Colon (tissue), 2 donors: ENCODE measurements around the gene ARGFX.
"Not testable (repeated sequence)": the region's sequence is repeated elsewhere in the genome, so short reads cannot be mapped to it uniquely, and the experiment has no call there.

Source experiments
- FAIRE-seq: peaks from 2 replicates; lab custom pipeline; 2012; peaks lifted over from hg19 to GRCh38; lab: Jason Lieb, UNC
- donor health status: control.
- donor health status: control.

The ARGFX gene

DNA sequence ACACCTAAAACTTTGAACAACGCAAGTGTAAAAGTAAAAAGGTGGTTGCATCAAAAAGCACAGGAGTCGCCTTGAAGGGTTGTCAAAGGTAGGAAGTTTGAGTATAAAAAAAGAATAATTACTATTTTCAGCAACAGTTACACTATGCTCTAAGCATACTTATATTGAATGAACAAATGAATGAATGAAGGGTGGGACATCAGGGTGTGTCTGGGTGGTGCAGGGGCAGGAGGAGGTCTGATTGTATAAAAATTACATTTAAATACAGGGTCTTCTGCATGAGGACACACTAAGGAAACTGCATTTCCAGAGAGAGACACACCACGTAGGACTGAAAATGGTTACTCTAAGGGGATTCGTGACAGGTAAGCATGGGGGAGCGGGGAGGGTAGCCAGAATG is at the start of gene ARGFX:
Gene ARGFX (plus strand): TSS at position 301 of the 400 bp plus-strand sequence. CDS start 2,765 bp downstream, outside the sequence.
- FAIRE-seq: no peak

DNA sequence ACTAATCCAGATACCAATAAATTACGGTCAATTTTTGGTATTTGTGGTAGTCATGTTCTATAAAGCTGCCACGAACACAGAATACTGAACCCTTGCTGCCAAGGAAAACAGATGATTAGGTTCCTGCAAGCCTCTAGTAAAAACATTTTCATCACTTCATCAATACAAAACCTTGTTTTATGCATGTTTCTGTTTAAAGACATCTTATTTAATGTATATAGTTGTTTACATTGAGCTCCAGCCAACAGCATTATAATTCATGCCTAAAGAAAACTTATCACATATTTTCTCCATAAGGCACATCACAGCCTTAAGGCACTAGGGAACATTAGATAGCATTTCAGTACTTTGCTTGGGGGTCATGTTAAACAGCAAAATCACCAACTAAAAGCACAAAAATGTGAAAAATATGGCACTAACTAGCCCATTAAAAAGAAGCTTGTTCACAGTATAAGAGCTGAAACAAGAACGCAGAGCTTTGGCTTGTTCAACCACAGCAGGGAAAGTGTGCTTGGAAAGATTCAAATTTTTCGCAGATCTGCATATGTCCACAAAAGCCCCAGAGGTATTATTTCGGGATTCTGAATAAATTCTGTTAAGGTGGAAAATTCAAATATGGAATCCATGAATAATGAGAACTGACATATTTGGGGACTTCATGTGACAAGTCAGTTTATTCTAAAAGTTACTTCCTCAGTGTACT is 49.6 kb upstream of the ARGFX start:
- FAIRE-seq: no peak

DNA sequence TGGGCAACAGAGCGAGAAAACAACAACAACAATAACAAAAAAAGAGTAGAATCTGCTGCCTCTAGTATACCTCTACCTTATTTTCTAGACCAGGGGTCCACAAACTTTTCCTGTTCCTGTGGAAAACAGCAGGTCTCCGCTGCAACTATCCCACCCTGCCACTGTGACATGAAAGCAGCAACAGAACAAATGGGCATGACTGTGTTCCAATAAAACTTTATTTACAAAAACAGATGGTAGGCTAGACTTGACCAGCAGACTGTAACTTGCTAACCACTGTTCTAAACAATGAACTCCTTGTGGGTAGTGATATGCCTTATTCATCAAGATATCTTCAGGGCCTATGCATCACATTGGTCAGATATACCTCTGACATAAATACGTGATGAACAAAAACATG is 47.2 kb upstream of the ARGFX start:
- no peak for FAIRE-seq

DNA sequence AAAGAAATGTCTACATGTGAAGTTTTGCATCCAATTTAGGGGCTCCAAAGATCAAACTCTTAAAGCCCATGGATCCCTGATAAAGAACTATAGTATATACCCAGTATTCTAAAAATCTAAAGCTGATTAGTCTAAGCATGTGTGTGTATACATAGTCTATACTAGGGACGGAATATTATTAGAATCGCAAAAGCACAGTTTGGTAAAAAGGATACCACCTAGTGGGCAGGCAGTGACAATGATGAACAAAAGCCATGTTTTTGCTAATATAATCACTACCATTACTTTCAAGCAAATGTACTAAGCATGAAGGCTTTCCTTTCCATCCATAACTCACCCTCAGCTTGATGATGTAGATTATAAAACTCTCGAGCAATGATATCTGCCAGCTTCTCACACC is 38.4 kb upstream of the ARGFX start:
- FAIRE-seq: no peak

DNA sequence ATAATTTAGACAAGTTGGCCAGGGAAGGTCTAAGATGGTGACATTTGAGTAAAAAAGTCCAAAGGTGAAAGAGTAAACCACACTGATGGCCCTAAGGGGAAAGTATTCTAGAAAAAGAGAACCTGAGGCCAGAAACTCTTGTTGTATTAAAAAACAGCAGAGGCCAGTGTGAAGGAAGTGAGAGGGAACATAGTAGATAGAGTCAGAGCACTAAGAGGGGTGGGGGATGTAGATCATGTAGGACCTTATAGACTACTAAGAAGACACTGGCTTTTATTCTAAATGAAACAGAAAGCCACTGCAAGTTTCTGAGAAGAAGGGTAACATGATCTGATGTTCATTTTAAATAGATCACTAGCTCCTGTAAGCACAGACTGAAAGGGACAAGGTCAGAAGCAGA is 36.5 kb upstream of the ARGFX start:
- FAIRE-seq: no peak

DNA sequence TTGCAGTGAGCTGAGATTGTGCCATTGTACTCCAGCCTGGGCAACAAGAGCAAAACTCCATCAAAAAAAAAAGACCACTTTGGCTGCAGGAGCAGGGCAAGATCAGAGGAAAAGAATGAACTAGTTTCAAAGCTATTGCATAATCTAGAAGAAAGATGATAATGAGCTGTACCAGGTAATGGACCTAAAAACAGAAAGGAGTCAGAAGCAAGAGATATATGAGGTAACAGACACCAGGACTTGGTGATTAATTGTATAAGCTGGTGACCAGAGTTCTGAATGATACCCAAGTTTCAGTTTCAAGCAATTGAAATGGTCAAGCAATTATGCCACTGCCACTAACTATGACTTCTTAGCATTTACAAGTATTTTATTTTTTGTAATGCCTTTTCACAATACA is 24.8 kb upstream of the ARGFX start:
- FAIRE-seq: no peak

DNA sequence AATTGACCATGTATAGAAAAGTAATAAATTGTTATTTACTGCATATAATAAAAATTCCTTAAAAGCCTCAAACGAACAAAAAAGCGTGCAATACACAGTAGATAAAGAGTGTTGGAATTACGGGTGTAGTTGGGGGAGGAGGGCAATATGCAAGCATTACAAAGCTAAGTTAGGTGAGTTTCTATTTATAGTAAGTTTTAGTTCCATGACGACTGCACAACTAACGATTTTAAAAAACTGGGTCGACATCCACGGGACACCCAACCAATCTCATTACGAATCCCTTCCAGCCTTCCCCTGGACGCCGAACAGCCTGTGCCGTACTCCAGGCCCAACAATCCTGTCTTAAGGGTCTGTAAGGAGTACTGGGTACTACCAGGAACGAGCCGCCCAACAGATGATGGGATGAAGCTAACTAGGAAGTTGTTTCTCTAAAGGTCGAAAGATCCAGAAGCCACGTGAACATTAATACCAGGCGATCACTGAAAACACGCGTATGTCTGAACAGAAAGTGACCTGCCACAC is 22.6 kb upstream of the ARGFX start:
- no peak for FAIRE-seq

DNA sequence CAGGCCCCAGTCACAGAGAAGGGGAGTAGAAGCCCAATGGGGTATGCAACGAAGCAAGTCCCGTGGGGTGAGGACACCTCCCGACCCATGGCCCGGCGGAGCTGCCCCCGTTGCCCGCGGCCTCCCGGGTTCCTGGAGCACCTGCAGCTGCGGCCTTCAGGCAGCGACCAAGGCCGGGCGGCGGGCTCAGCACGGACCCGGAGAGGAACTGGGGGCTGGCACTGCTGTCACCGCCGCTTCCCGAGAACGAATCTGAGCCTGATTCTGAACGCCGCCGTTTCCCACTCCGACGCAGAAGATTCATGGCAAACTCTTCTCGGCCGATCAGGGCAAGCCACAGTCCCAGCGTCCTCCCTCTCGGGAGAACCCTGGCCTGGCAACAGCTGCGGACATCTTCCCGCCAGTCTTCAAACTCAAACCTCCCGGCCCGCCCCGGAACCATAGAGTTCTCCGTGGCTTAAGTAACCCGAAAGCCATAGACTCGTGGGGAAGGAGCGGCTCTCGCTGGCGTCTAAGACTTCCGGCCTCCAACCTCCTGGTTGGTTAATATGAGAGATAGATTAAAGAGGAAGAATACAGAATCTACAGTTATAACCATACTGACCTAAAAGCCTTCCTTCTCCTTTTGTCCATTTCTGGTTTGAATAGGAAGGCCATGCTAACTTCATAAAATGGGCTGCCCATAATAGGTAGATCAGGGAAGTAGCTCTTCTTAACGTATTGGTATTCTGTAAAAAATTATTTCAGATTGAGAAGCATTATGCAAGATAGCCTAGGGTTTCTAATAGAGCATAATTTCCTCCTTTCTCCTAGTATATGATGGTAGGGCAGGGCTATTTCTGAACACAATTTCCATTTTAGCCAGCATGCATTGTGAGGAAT is 21.9 kb upstream of the ARGFX start, which contains the start of gene POLQ:
Gene POLQ (minus strand): TSS at position 415 of the 882 bp plus-strand sequence. CDS start 111 bp downstream, at position 304.
- peak; percentile 47 for FAIRE-seq

DNA sequence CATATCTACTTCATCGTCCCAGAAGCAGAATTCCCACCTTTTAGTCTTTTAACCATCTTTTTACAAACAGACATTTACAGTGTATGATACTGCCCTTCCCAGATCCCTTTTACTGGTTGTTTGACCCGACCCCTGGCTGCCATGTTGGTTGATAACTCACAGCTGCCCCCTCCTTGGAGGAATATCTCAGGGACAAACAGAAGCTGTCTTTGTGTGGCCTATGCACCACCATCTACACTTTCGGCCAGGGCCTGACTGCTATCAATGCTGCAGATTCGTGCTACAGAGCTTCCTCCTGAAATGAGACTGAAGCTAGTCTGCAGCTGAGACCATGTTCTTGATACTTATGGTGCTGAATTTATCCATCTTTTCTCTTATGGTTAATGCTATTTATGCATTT is 15.4 kb upstream of the ARGFX start:
- FAIRE-seq: no peak

DNA sequence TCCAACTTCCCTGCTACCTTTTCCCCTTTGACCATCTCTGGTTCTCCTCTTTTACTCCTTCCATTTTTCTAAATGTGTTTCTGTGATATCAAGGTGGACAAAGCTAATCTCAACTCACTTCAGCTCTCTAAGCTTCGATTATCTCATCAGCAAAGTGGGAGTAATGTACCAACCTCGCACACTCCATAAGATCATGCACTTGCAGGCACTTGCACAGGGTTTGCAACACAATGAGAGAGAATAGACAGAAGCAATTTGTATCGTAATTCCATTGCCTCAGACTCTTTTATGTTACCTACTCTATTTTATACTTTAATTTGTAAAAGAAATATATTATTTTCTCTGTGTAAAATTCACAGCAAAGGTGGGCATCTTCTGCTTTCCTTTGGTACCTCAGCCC is 15.0 kb upstream of the ARGFX start:
- FAIRE-seq: no peak

DNA sequence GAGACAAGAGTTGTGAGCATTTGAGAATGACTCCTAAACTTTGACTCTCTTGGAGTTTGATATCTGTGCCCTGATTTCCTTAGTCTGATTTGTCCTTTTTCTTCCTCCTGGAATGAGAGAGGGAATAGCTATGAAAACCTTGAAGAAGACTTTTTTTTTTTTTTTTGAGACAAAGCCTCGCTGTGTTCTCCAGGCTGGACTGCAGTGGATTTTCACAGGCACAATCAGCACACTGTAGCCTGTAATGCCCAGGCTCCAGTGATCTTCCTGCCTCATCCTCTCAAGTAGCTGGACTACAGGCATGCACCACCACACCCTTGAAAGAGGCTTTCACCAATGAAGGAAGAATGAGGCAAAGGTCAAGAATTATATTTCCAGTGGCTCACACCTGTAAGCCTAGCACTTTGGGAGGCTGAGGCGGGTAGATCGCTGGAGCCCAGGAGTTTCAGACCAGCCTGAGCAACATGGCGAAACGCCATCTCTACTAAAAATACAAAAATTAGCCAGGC is 10.3 kb upstream of the ARGFX start:
- no peak for FAIRE-seq

DNA sequence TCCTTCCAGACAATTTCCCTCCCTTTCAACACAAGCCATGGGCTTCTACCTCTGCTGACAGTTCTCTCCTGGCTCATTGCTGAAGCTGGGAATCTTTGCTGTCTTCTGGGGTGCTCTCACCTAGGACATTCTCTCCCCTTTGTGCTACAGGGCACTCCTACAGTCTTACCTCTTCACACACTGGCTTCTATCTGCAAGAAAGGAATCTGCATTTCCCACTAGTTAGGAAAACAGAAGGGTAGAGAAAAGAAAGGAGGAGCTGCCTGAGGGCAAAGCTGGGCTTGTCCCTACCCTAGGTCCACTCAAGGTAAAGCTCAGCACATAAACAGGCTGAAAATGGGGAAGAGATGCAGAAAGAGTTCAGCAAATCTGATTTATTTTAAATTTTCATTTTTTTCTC is 5.6 kb upstream of the ARGFX start:
- no peak for FAIRE-seq

DNA sequence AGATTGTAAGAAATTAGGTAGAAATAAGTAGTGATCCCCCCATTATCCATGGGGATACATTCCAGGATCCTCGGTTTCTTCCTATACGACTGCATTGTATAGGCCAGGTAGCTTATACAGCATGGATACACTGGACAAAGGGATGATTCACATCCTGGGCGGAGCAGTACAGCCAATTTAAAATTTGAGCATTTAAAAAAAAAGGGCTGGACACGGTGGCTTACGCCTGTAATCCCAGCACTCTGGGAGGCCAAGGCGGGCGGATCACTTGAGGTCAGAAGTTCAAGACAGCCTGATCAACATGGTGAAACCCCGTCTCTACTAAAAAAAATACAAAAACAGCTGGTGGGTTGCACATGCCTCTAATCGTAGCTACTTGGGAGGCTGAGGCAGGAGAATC is 976 bp upstream of the ARGFX start:
- FAIRE-seq: no peak

DNA sequence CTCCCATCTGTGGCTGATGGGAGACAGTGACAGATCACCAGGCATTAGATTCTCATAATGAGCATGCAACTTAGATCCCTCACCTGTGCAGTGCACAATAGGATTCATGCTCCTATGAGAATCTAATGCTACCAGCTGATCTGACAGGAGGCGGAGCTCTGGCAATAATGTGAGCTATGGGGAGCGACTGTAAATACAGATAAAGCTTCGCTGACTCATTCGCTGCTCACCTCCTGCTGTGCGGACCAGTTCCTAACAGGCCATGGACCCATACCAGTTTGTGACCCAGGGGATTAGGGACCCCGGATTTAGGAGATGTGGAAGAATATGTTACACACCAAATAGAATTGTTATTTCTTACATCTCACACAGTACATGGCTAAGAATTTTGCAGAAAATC is 6.7 kb downstream of the ARGFX start:
- FAIRE-seq: no peak

DNA sequence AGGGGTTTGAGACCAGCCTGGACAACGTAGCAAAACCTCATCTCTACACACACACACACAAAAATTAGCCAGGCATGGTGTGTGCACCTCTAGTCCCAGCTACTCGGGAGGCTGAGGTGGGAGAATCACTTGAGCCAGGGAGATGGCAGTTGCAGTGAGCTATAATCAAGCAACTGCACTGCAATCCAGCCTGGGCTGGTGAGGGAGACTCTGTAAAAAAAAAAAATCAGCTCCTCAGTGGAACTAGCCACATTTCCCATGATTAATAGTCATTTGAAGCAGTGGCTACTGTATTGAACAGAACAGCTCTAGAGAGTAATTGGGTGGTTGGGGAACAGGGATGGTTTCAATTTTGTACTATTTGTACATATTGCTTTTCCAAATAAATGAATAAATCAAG is 13.9 kb downstream of the ARGFX start:
- no peak for FAIRE-seq

DNA sequence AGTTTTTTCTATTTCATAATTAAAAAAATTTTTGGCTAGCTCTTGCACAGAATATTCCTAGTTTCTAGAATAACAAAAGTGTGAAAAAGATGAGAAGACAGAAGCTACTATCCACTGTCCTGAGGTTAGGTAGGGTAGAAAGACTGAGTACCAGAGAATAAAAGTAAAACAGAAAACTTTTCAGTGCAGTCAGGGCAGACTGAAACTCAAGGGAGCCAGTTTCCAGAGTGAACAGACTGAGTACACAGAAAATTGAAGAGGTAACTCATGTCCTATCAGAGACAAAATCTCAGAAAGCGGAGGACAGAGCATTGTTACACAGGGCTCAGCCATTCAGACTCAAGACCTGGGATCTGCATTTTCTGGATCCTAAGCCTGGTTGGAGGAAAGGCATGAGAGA is 16.7 kb downstream of the ARGFX start:
- no peak for FAIRE-seq

DNA sequence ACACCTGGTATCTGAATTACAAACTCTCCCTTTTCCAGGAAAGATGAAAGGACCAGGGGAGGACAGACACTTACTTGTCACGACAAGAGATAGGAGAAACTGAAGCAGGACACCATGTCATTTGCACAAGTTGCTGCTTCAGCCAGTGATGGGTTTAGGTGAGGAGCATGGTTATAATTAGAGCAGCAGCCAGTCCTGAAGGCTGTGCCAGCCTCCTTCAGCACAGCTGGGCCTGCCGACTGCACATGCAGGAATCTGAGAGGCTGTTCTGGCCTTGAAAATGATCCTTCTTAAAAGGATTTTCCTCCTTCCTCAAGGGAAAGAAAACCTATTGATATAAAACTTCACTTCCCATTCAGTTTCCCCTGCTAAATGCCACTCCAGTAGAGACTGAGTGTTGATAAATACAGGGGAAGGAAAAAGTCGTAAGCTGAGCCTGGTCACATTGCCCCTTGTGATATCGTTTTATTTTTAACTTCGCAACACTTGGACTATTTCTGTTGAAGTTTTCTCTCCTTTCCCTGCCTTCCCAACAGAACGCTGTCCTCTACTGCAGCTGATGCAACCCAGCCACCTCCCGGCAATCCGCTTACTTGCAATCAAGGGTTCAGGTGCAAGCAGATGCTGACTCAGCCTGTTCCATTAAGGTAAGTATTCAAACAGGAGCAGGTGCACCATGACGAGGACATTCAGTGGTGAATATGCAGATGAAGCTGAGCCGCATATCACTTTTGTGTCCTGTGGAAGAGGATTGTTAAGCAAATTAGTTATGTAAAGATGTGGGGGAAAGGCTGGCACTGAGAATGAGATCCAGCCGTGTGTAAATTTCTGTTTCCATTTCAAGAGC is 25.3 kb downstream of the ARGFX start, which contains the start of gene FBXO40:
Gene FBXO40 (plus strand): TSS at position 524 of the 847 bp plus-strand sequence. CDS start 27,197 bp downstream, outside the sequence.
- FAIRE-seq: no peak

DNA sequence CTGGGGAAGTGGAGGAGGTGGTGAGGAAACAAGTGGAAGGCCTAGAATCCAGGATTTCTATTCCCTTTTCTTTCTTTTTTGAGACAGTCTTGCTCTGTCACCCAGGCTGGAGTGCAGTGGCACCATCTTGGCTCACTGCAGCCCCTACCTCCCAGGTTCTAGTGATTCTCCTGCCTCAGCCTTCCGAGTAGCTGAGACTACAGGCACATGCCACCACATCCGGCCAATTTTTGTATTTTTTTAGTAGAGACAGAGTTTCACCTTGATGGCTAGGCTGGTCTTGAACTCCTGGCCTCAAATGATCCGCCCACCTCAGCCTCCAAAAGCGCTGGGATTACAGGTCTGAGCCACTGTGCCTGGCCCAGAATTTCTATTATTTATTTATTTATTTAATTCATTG is 26.1 kb downstream of the ARGFX start:
- FAIRE-seq: not testable (repeated sequence)

DNA sequence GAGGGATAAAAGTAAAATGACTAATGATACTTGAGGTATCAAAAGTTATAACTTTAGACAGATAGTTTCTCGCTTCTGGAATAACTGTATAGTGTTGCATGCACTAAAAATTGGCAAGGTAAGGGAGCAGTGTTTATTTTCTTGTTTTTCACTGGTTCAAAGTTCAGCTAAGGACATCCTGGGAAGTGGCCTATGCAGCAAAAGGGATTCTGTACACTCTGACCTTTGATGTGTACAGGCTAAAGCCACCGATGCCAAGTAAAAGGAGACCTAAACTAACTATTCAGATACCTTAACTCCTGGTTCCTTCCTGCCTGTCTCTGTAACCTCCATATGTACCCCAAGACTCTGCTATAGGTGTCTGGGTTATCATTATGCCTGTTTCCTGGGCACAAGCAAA is 27.1 kb downstream of the ARGFX start:
- no peak for FAIRE-seq

DNA sequence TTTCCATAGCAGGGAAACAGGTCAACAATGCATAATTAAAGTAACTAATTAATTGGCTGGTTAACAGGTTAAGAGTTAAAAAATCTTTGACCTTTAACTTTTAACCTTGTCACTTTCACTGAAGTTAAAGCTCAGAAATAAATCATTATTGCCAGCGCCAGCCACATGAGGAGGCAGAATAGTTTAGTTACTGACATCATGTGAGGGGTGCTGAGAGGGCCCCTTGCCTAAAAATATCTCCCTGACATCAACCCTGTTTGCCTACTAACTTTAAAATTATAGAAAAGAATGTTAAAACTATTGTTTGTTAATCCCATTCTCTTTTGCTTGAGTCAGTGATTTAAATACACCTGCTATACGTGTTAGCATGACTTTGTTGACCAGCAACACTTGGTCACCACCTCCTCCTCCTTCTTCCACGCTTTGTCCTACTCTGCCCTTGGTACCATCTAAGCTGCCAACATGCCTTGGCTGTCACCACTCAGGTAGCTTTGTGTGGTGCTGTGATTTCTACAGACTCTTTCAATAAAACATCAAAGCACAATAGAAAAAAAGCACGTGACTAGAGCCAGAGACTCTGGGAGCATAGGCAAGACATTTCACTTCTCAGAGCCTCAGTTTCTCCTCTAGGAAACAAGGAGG is 28.1 kb downstream of the ARGFX start:
- FAIRE-seq: no peak

DNA sequence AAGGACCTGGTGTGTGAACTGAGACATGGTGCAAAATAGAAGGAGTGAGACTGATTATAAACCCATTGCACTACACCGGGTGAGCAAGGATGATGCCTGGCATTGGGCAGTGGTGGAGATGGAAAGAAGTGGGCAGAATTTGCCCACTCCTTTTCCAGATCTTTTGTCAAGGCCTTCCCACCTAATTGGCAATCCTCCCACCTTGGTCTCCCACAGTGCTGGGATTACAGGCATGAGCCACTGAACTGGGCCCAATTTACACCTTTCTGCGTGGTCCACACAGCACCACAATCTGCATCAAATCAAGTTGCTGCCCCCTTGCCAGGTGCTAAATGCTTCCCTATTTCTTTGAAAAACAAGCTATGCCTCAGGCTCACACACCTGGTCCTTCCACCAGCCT is 30.8 kb downstream of the ARGFX start:
- no peak for FAIRE-seq
